Measurements from ENCODE around the gene ITPRIPL2.

Gene ITPRIPL2

GRCh38 chr16:19113577-19114358 is at the start of gene ITPRIPL2:
Gene ITPRIPL2, plus strand, starts transcription at chr16:19113964. Its CDS starts 498 bp downstream, at chr16:19114462.
- no peak for DNase-seq

- no peak for DNase-seq
Observed at GRCh38 chr16:19066988-19067348, 46.8 kb upstream of the ITPRIPL2 start.

- DNase-seq = peak; percentile 99
Observed at GRCh38 chr16:19067349-19068236, 46.2 kb upstream of the ITPRIPL2 start, which contains the start of gene COQ7. Gene COQ7, plus strand, starts transcription at chr16:19067614. Its CDS starts 51 bp downstream, at chr16:19067665.

- DNase-seq = no peak
Observed at GRCh38 chr16:19068237-19068815, 45.4 kb upstream of the ITPRIPL2 start.

GRCh38 chr16:19071811-19072777 is 41.7 kb upstream of the ITPRIPL2 start:
- peak; percentile 55 for DNase-seq

GRCh38 chr16:19073344-19073743 is 40.4 kb upstream of the ITPRIPL2 start:
- no peak for DNase-seq

- DNase-seq = no peak
Observed at GRCh38 chr16:19073863-19074262, 39.9 kb upstream of the ITPRIPL2 start.

GRCh38 chr16:19075511-19075910 is 38.3 kb upstream of the ITPRIPL2 start:
- DNase-seq = no peak

GRCh38 chr16:19077879-19078278 is 35.9 kb upstream of the ITPRIPL2 start:
- no peak for DNase-seq

GRCh38 chr16:19083670-19084069 is 30.1 kb upstream of the ITPRIPL2 start:
- DNase-seq = no peak

GRCh38 chr16:19084139-19084538 is 29.6 kb upstream of the ITPRIPL2 start:
- no peak for DNase-seq

GRCh38 chr16:19084879-19085278 is 28.9 kb upstream of the ITPRIPL2 start:
- DNase-seq = no peak

- no peak for DNase-seq
Observed at GRCh38 chr16:19085679-19086200, 28.0 kb upstream of the ITPRIPL2 start.

GRCh38 chr16:19086322-19087199 is 27.2 kb upstream of the ITPRIPL2 start:
- peak; percentile 72 for DNase-seq

GRCh38 chr16:19088341-19088916 is 25.3 kb upstream of the ITPRIPL2 start:
- DNase-seq = no peak

GRCh38 chr16:19089410-19089955 is 24.3 kb upstream of the ITPRIPL2 start:
- no peak for DNase-seq

- DNase-seq = no peak
Observed at GRCh38 chr16:19090916-19091315, 22.8 kb upstream of the ITPRIPL2 start.

- no peak for DNase-seq
Observed at GRCh38 chr16:19092653-19093410, 20.9 kb upstream of the ITPRIPL2 start.

Data from activated CD4-positive, alpha-beta T cell treated with anti-CD3 and anti-CD28 coated beads, Interleukin-2, amount 50 U/mL, for 1 hour (primary cell).